ENCODE measurements around the gene SLC39A11. TPM values are rescaled to one million over a fixed set of nuclear protein-coding genes. Genes with fewer than 3 reads are reported as not detected.

The SLC39A11 gene
- total RNA-seq, 6 donors from 2014 or later: 16.3 to 57.6 (median 29.5) TPM

- no peak for DNase-seq
- H3K27me3 ChIP-seq: no peaks in the 10 kb centered on the region
- TF ChIP-seq CTCF (IDR thresholded peaks at IDR 0.05) (no peak), POLR2AphosphoS5 (IDR thresholded peaks at IDR 0.05) (no peak), EP300 (IDR thresholded peaks at IDR 0.05) (no peak), POLR2A (IDR thresholded peaks at IDR 0.05) (no peak)
Measured at GRCh38 chr17:72646176-72646575, 446.3 kb downstream of the SLC39A11 start.

GRCh38 chr17:72644492-72644891, 448.0 kb downstream of the SLC39A11 start:
- Histone ChIP-seq H3K9me3 (no peaks in the 10 kb centered on the region), H3K4me3 (no peak overlapping the region), H3K27ac (no peak overlapping the region), H3K27me3 (no peaks in the 10 kb centered on the region), H3K4me1 (no peaks in the 10 kb centered on the region), H3K36me3 (no peaks in the 10 kb centered on the region)
- DNase-seq (no peak), ATAC-seq (ENCODE audit: low FRiP score in 2 of 2) (no peak)
- 78 to 81% methylated on average over 4 of the region's 4 CpGs for WGBS, 2 donors
- no peak for TF ChIP-seq CTCF (IDR thresholded peaks at IDR 0.05)
- TF ChIP-seq POLR2AphosphoS5 (IDR thresholded peaks at IDR 0.05): no peak
- TF ChIP-seq POLR2A (IDR thresholded peaks at IDR 0.05): no peak
- no peak for TF ChIP-seq EP300 (IDR thresholded peaks at IDR 0.05)

More at GRCh38 chr17:72646176-72646575, 446.3 kb downstream of the SLC39A11 start:
- H3K9me3 ChIP-seq: no peaks in the 10 kb centered on the region
- WGBS, 2 donors: 67 to 69% methylated on average over 2 of the region's 2 CpGs
- H3K36me3 ChIP-seq: no peaks in the 10 kb centered on the region
- no peak for ATAC-seq (ENCODE audit: low FRiP score in 2 of 2)
- H3K4me3 ChIP-seq: no peak overlapping the region
- H3K27ac ChIP-seq: no peak overlapping the region
- no peaks in the 10 kb centered on the region for H3K4me1 ChIP-seq

GRCh38 chr17:72643575-72644216, 448.8 kb downstream of the SLC39A11 start:
- DNase-seq (no peak), ATAC-seq (ENCODE audit: low FRiP score in 2 of 2) (no peak)
- TF ChIP-seq POLR2AphosphoS5 (IDR thresholded peaks at IDR 0.05) (no peak), POLR2A (IDR thresholded peaks at IDR 0.05) (no peak), EP300 (IDR thresholded peaks at IDR 0.05) (no peak), CTCF (IDR thresholded peaks at IDR 0.05) (no peak)
- Histone ChIP-seq H3K27me3 (no peaks in the 10 kb centered on the region), H3K9me3 (no peaks in the 10 kb centered on the region), H3K36me3 (no peaks in the 10 kb centered on the region), H3K27ac (no peak overlapping the region), H3K4me1 (no peaks in the 10 kb centered on the region), H3K4me3 (no peak overlapping the region)
- WGBS, 2 donors: 86 to 94% methylated on average over 4 of the region's 4 CpGs

GRCh38 chr17:72642720-72643119, 449.8 kb downstream of the SLC39A11 start:
- Histone ChIP-seq H3K36me3 (no peaks in the 10 kb centered on the region), H3K4me1 (no peaks in the 10 kb centered on the region), H3K9me3 (no peaks in the 10 kb centered on the region), H3K27me3 (no peaks in the 10 kb centered on the region), H3K4me3 (no peak overlapping the region), H3K27ac (no peak overlapping the region)
- TF ChIP-seq POLR2A (IDR thresholded peaks at IDR 0.05): no peak
- ATAC-seq (ENCODE audit: low FRiP score in 2 of 2) (no peak), DNase-seq (no peak)
- 89 to 95% methylated on average over 7 of the region's 7 CpGs for WGBS, 2 donors

- 44 to 67% methylated on average over 31 to 38 of the region's 61 CpGs for WGBS, 2 donors
- no peak overlapping the region for H3K27ac ChIP-seq
- no peaks in the 10 kb centered on the region for H3K27me3 ChIP-seq
- H3K36me3 ChIP-seq: no peaks in the 10 kb centered on the region
- H3K9me3 ChIP-seq: no peaks in the 10 kb centered on the region
- DNase-seq: peak; percentile 48 to 87
- TF ChIP-seq POLR2AphosphoS5 (IDR thresholded peaks at IDR 0.05): no peak
- TF ChIP-seq EP300 (IDR thresholded peaks at IDR 0.05): no peak
- no peak for TF ChIP-seq CTCF (IDR thresholded peaks at IDR 0.05)
- no peak for TF ChIP-seq POLR2A (IDR thresholded peaks at IDR 0.05)
- no peaks in the 10 kb centered on the region for H3K4me1 ChIP-seq
- H3K4me3 ChIP-seq: peak overlapping the region in 2 of 4 donors; percentile 1 to 5
- ATAC-seq (ENCODE audit: low FRiP score in 2 of 2): peak; percentile 18 to 61
Measured at GRCh38 chr17:72640415-72641165, 451.9 kb downstream of the SLC39A11 start.

Measured in upper lobe of left lung (tissue), 6 donors.